Endothelial cell of hepatic sinusoid (primary cell): Measurements from ENCODE around the gene KBTBD12.

Experiments
- in situ Hi-C: cut with HindIII; loops from 2 replicates; pipeline ENCODE4 v1.10.0; 2017; ENCODE audit warnings: low sequenced_read_pairs

The KBTBD12 gene

GRCh38 chr3:128006061-128007032, 91.3 kb downstream of the KBTBD12 start:
- in situ Hi-C loops: no loop called here

GRCh38 chr3:128007033-128007424, 92.0 kb downstream of the KBTBD12 start:
- in situ Hi-C loops: no loop called here

GRCh38 chr3:128009952-128010846, 95.2 kb downstream of the KBTBD12 start:
- in situ Hi-C loops: no loop called here

GRCh38 chr3:128011140-128011539, 96.1 kb downstream of the KBTBD12 start:
- in situ Hi-C loops: no loop called here

- in situ Hi-C loops: no loop called here
Measured at GRCh38 chr3:128012050-128012449, 97.0 kb downstream of the KBTBD12 start.

GRCh38 chr3:128014548-128014947, 99.5 kb downstream of the KBTBD12 start:
- in situ Hi-C loops: no loop called here

GRCh38 chr3:128016502-128016901, 101.5 kb downstream of the KBTBD12 start:
- in situ Hi-C loops: no loop called here

- in situ Hi-C loops: no loop called here
Measured at GRCh38 chr3:128021768-128022372, 106.8 kb downstream of the KBTBD12 start.

- in situ Hi-C loops: no loop called here
Measured at GRCh38 chr3:128033102-128033501, 118.1 kb downstream of the KBTBD12 start.

- in situ Hi-C loops: no loop called here
Measured at GRCh38 chr3:128036119-128036518, 121.1 kb downstream of the KBTBD12 start.
